NCI-H2107 treated with DMSO at 0.1 percent for 48 hours (cell line): ENCODE results near the gene PRSS37.

Source experiments
- DNase-seq: peaks from one replicate; lab custom pipeline; 2025; ENCODE audit not compliant: unreplicated experiment; lab: John Stamatoyannopoulos, UW

The PRSS37 gene

GRCh38 chr7:141788296-141788695 is 53.0 kb downstream of the PRSS37 start:
- DNase-seq, result no peak
